IPS-20b (cell line): Measurements from ENCODE around the gene LRRC32.

Source experiments
- H3K27ac ChIP-seq: one replicate; pipeline ENCODE4 v1.5.1; 2013; ENCODE audit warnings: low read length
- H3K27me3 ChIP-seq: 2 replicates; pipeline ENCODE4 v1.6.1; 2013; ENCODE audit warnings: mild to moderate bottlenecking, low read length, inconsistent platforms; ENCODE audit not compliant: insufficient read depth
- H3K36me3 ChIP-seq: 2 replicates; pipeline ENCODE4 v1.6.1; 2013; ENCODE audit warnings: low read depth, mild to moderate bottlenecking, inconsistent platforms, low read length, moderate library complexity; ENCODE audit not compliant: insufficient read depth
- H3K4me1 ChIP-seq: 2 replicates; pipeline ENCODE4 v1.6.1; 2013; ENCODE audit warnings: mild to moderate bottlenecking, control low read depth, inconsistent platforms, low read length, moderate library complexity; ENCODE audit not compliant: insufficient read depth
- H3K4me3 ChIP-seq: 2 replicates; pipeline ENCODE4 v1.5.1; 2013; ENCODE audit warnings: mild to moderate bottlenecking, low read length, inconsistent platforms
- H3K9ac ChIP-seq: 2 replicates; pipeline ENCODE4 v1.6.1; 2013; ENCODE audit warnings: low read depth, mild to moderate bottlenecking, inconsistent platforms, low read length, moderate library complexity
- H3K9me3 ChIP-seq: 2 replicates; pipeline ENCODE4 v1.6.1; 2013; ENCODE audit warnings: mild to moderate bottlenecking, low read depth, low read length, inconsistent platforms; ENCODE audit not compliant: insufficient read depth

The LRRC32 gene

GRCh38 chr11:76676636-76677457, 6.3 kb upstream of the LRRC32 start:
- no peak overlapping the region for H3K9ac ChIP-seq
- no peaks in the 10 kb centered on the region for H3K36me3 ChIP-seq
- no peak overlapping the region for H3K4me3 ChIP-seq
- peaks cover 33% of the 10 kb centered on the region for H3K27me3 ChIP-seq
- no peaks in the 10 kb centered on the region for H3K9me3 ChIP-seq
- no peak overlapping the region for H3K27ac ChIP-seq
- no peaks in the 10 kb centered on the region for H3K4me1 ChIP-seq

- H3K27ac ChIP-seq = no peak overlapping the region
- H3K4me1 ChIP-seq = no peaks in the 10 kb centered on the region
These were observed 4.2 kb upstream of the LRRC32 start for GRCh38 chr11:76674517-76675400.

GRCh38 chr11:76673176-76674142, 2.9 kb upstream of the LRRC32 start:
- H3K9ac ChIP-seq = no peak overlapping the region
- H3K27ac ChIP-seq = no peak overlapping the region

More at GRCh38 chr11:76674517-76675400, 4.2 kb upstream of the LRRC32 start:
- Histone ChIP-seq H3K27me3 (peaks cover 33% of the 10 kb centered on the region), H3K4me3 (no peak overlapping the region), H3K36me3 (no peaks in the 10 kb centered on the region), H3K9me3 (no peaks in the 10 kb centered on the region), H3K9ac (no peak overlapping the region)

DNA sequence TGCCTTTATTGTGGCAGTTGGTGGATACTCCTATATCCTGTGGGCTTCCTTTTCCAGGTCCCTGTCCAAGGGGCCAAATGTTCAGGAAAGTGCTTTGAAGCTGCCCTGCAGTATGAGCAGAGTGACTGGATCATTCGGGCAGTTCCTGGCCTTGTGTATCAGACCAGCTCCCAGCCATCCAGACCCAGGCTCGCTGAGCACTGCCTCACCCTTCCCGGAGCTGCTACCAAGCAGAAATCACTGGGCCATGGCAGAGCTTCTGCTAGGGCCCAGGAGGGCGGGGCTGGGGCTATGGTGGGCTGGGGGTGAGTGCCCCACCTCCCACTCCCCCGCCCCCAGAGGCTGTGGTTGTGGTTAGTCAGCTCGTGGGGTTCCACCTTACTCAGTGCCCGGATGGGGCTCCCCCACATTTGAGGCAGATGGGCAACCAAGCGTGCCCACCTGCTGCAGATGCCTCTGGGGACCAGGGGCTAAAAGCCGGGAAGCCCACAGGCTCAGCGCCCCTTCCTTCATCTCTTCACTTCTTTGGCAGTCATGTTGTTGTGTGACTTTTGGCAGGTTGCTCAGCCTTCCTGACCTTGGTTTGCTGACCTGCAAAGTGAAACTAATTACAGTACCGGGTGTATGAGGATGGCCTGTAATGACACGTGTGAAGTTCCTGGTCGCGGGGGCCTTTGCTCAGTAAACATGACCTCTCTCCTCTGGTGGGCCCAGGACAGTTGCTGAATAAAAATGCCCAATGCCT, 2.1 kb upstream of the LRRC32 start:
- H3K27ac ChIP-seq = no peak overlapping the region
- H3K36me3 ChIP-seq = no peaks in the 10 kb centered on the region
- H3K4me3 ChIP-seq = no peak overlapping the region
- peaks cover 45% of the 10 kb centered on the region for H3K27me3 ChIP-seq
- no peaks in the 10 kb centered on the region for H3K9me3 ChIP-seq
- H3K4me1 ChIP-seq = no peaks in the 10 kb centered on the region; the same call in 1 of the 2 replicates
- no peak overlapping the region for H3K9ac ChIP-seq

More at GRCh38 chr11:76673176-76674142, 2.9 kb upstream of the LRRC32 start:
- H3K9me3 ChIP-seq = no peaks in the 10 kb centered on the region
- H3K4me3 ChIP-seq = no peak overlapping the region
- H3K36me3 ChIP-seq = no peaks in the 10 kb centered on the region
- H3K4me1 ChIP-seq = no peaks in the 10 kb centered on the region
- H3K27me3 ChIP-seq = peaks cover 45% of the 10 kb centered on the region

DNA sequence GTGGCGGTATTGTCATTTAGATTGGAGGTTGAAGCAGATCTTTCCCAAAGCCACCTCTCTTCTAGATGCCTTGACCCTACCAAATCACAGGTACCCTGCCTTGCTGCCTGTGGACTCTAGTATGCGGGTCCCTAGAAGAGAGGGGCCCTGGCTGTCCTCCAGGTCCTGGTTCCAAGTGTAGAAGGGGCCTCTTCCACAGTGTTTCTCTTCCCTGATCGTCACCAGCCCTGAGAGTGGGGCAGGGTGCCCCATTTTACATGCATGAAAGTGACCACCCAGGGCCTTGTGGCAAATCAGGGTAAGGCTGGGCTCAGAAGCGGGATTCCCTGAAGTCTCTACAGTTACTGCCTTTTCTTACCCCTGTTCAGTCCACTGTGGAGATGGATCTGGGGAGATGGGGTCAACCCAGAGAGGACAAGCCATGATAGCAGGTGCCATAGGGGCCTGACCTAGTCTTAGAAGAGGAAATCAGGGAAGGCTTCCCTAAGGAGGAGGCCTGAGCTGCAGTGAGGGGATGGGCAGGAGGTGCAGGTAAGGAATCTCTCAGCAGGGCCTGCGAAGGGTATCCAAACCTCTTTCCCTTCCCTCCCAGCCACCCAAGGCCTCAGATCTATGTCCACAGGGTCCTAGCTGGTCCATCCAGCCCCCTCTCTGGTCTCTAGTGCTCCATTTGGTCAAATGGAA, 1.2 kb upstream of the LRRC32 start:
- Histone ChIP-seq H3K27me3 (peaks cover 42% of the 10 kb centered on the region), H3K27ac (no peak overlapping the region), H3K4me3 (peak overlapping the region; percentile 71; the same call in 1 of the 2 replicates), H3K4me1 (no peaks in the 10 kb centered on the region; the same call in 1 of the 2 replicates), H3K9me3 (no peaks in the 10 kb centered on the region), H3K36me3 (no peaks in the 10 kb centered on the region), H3K9ac (no peak overlapping the region)

DNA sequence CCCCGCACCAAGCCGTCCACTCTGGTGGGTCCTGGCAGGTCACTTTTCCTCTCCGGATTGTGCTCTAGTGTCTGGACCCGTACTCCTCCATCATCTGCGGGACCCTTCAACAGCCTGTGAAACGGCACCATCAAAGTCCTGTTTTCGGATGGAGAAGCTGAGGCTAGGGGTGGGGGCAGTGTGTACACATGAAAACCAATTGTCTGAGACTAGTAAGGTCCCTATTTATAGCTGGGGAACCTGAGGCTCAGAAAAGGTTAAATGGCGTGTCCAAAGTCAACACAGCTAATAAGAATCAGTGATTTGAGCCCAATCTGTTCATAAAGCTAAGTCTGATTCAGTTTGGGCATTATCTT, 668 bp upstream of the LRRC32 start:
- Histone ChIP-seq H3K36me3 (no peaks in the 10 kb centered on the region), H3K9me3 (no peaks in the 10 kb centered on the region), H3K9ac (no peak overlapping the region), H3K4me3 (peak overlapping the region; percentile 71), H3K27me3 (peaks cover 40% of the 10 kb centered on the region), H3K27ac (no peak overlapping the region), H3K4me1 (no peaks in the 10 kb centered on the region; the same call in 1 of the 2 replicates)

DNA sequence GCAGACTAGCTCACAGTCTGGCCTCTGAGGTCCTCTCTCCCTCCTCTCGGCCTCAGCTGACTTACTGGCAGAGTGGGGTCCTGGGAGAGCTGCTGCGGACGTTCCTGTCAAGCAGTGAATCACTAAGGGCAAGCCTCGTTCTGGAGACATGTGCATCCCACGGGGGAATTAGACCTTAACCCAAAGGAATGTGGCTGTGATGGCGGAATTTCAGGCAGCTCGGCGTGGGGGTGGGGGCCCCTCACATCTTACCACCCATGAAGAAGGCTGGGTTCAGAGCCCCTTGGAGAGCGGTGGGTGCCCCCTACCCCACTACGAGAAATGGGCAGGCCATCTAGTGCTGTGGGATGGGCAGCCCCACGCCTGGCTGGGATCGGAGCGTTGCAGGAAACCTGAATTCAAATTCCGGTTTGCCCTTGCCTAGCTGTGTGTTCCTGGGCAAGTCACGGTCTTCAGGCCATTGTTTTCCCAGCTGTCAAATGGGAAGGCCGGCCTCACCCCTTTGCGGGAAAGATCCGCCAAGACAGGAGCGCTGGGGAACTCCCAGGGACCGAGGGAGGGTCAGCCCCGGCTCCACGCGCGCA, 554 bp downstream of the LRRC32 start:
- Histone ChIP-seq H3K36me3 (no peaks in the 10 kb centered on the region), H3K27me3 (peaks cover 40% of the 10 kb centered on the region), H3K9ac (no peak overlapping the region), H3K27ac (no peak overlapping the region), H3K4me3 (peak overlapping the region; percentile 71; the same call in 1 of the 2 replicates), H3K9me3 (no peaks in the 10 kb centered on the region), H3K4me1 (no peaks in the 10 kb centered on the region; the same call in 1 of the 2 replicates)

GRCh38 chr11:76668362-76669155, 2.0 kb downstream of the LRRC32 start:
- Histone ChIP-seq H3K27me3 (peaks cover 40% of the 10 kb centered on the region), H3K4me1 (no peaks in the 10 kb centered on the region; the same call in 1 of the 2 replicates)

GRCh38 chr11:76667856-76668255, 2.7 kb downstream of the LRRC32 start:
- no peaks in the 10 kb centered on the region for H3K36me3 ChIP-seq

More at GRCh38 chr11:76668362-76669155, 2.0 kb downstream of the LRRC32 start:
- Histone ChIP-seq H3K9me3 (no peaks in the 10 kb centered on the region), H3K27ac (no peak overlapping the region), H3K36me3 (no peaks in the 10 kb centered on the region), H3K4me3 (no peak overlapping the region), H3K9ac (no peak overlapping the region)

More at GRCh38 chr11:76667856-76668255, 2.7 kb downstream of the LRRC32 start:
- Histone ChIP-seq H3K9me3 (no peaks in the 10 kb centered on the region), H3K9ac (no peak overlapping the region), H3K27ac (no peak overlapping the region), H3K4me3 (no peak overlapping the region), H3K4me1 (no peaks in the 10 kb centered on the region; the same call in 1 of the 2 replicates), H3K27me3 (peaks cover 40% of the 10 kb centered on the region)
